H1 (cell line): ENCODE measurements around the gene KCTD8. TPM values are rescaled to one million over a fixed set of nuclear protein-coding genes. Genes with fewer than 3 reads are reported as not detected.

Experiments
- CTCF ChIA-PET: fragments of 300-600 bp; sonication (Branson Sonifier 250); formaldehyde crosslinking; loops from one replicate; lab custom pipeline; 2021; ENCODE audit not compliant: partially characterized antibody; lab: Charles Lee
- POLR2A ChIA-PET: fragments of 300-600 bp; sonication (Branson Sonifier 250); formaldehyde crosslinking; loops from one replicate; lab custom pipeline; 2021; ENCODE audit warnings: inconsistent platforms; ENCODE audit not compliant: partially characterized antibody; lab: Charles Lee
- DNase-seq, 2 experiments: peaks; one replicate each; pipeline versions ENCODE4 v3.0.0 to v3.0.0-alpha.2; 2010 to 2022; ENCODE audit warnings: low spot score in 2 of 2, low read depth in 1 of 2, mixed read lengths in 1 of 2
- FAIRE-seq: peaks from 2 replicates; lab custom pipeline; 2011; peaks lifted over from hg19 to GRCh38; lab: Jason Lieb, UNC
- H2AFZ ChIP-seq: 2 replicates; pipeline ENCODE4 v1.8.1; 2012; ENCODE audit warnings: low read length, inconsistent platforms
- H2AK5ac ChIP-seq: 2 replicates; pipeline ENCODE4 v1.6.1; 2013; ENCODE audit warnings: low read depth, low read length
- H2BK120ac ChIP-seq: replicated peaks from 2 replicates; pipeline ENCODE3; 2013; ENCODE audit warnings: low read depth, low read length, inconsistent platforms
- H2BK12ac ChIP-seq: 2 replicates; pipeline ENCODE4 v1.6.1; 2013; ENCODE audit warnings: low read depth, low read length
- H2BK15ac ChIP-seq: 2 replicates; pipeline ENCODE4 v1.6.1; 2013; ENCODE audit warnings: low read length
- H2BK20ac ChIP-seq: 2 replicates; pipeline ENCODE4 v1.6.1; 2013; ENCODE audit warnings: low read length
- H2BK5ac ChIP-seq: 2 replicates; pipeline ENCODE4 v1.6.1; 2013; ENCODE audit warnings: low read depth, low read length
- H3K14ac ChIP-seq: 2 replicates; pipeline ENCODE4 v1.6.1; 2013; ENCODE audit warnings: inconsistent platforms; ENCODE audit not compliant: insufficient read length
- H3K18ac ChIP-seq: 2 replicates; pipeline ENCODE4 v1.6.1; 2013; ENCODE audit warnings: low read length; ENCODE audit errors: extremely low read depth
- H3K23ac ChIP-seq: 2 replicates; pipeline ENCODE4 v1.6.1; 2013; ENCODE audit warnings: inconsistent platforms; ENCODE audit not compliant: insufficient read length
- H3K23me2 ChIP-seq: 2 replicates; pipeline ENCODE4 v1.6.1; 2013; ENCODE audit warnings: low read depth, low read length
- H3K27ac ChIP-seq: 2 replicates; pipeline ENCODE4 v1.6.1; 2011; ENCODE audit warnings: low read depth, low read length, inconsistent platforms
- H3K27me3 ChIP-seq, 4 experiments: replicated peaks in 1 of 4; 1 replicate in 1 of 4; 2 replicates in 3 of 4; pipeline versions ENCODE4 v1.6.1 to v1.8.1; 2011 to 2013; ENCODE audit warnings: low read length in 3 of 4, mild to moderate bottlenecking in 3 of 4, inconsistent platforms in 2 of 4, mixed read lengths in 2 of 4, moderate library complexity in 1 of 4; ENCODE audit not compliant: control insufficient read depth in 3 of 4, insufficient read depth in 3 of 4; ENCODE audit errors: extremely low read depth in 1 of 4
- H3K36me3 ChIP-seq, 4 experiments: 2 replicates each; pipeline versions ENCODE4 v1.6.1 to v1.8.1; 2011 to 2013; ENCODE audit warnings: mild to moderate bottlenecking in 4 of 4, low read length in 3 of 4, moderate library complexity in 2 of 4, control low read depth in 1 of 4, inconsistent platforms in 1 of 4; ENCODE audit not compliant: insufficient read depth in 4 of 4, control insufficient read depth in 2 of 4
- H3K4ac ChIP-seq: replicated peaks from 2 replicates; pipeline ENCODE3; 2013; ENCODE audit warnings: low read length, low read depth, mixed read lengths, inconsistent platforms; ENCODE audit not compliant: insufficient read length
- H3K4me1 ChIP-seq, 4 experiments: replicated peaks in 1 of 4; 1 replicate in 1 of 4; 2 replicates in 3 of 4; pipeline versions ENCODE4 v1.6.1 to v1.8.1; 2011 to 2013; ENCODE audit warnings: low read length in 3 of 4, inconsistent platforms in 2 of 4, mixed read lengths in 1 of 4; ENCODE audit not compliant: insufficient read depth in 4 of 4, control insufficient read depth in 3 of 4
- H3K4me2 ChIP-seq, 2 experiments: 2 replicates each; pipeline versions ENCODE4 v1.6.1 to v1.8.1; 2011 to 2013; ENCODE audit warnings: low read depth in 2 of 2, low read length in 2 of 2, control low read depth in 1 of 2, inconsistent platforms in 1 of 2, mild to moderate bottlenecking in 1 of 2; ENCODE audit not compliant: insufficient read depth in 1 of 2
- H3K4me3 ChIP-seq, 4 experiments: fragments of 200-600, 300-600 bp in 1 of 4; sonication (generic), shearing (Covaris generic), sonication (Bioruptor Twin) in 1 of 4; 2 replicates each; pipeline versions ENCODE4 v1.5.1 to v1.8.1; 2011 to 2016; ENCODE audit warnings: low read length in 4 of 4, low read depth in 3 of 4, control low read depth in 2 of 4, inconsistent platforms in 2 of 4, mild to moderate bottlenecking in 2 of 4, mixed read lengths in 1 of 4, moderate library complexity in 1 of 4; ENCODE audit not compliant: insufficient read depth in 2 of 4; ENCODE audit errors: extremely low read depth in 1 of 4
- H3K56ac ChIP-seq: replicated peaks from 2 replicates; pipeline ENCODE3; 2013; ENCODE audit warnings: low read depth, mild to moderate bottlenecking, mixed read lengths, low read length, inconsistent platforms; ENCODE audit not compliant: insufficient read length
- H3K79me1 ChIP-seq: 2 replicates; pipeline ENCODE4 v1.6.1; 2013; ENCODE audit warnings: low read depth, low read length, control low read depth
- H3K79me2 ChIP-seq, 2 experiments: 2 replicates each; pipeline versions ENCODE4 v1.6.1 to v1.8.1; 2012 to 2013; ENCODE audit warnings: low read length in 2 of 2, mild to moderate bottlenecking in 2 of 2, inconsistent platforms in 1 of 2; ENCODE audit not compliant: insufficient read depth in 2 of 2, control insufficient read depth in 1 of 2
- H3K9ac ChIP-seq, 4 experiments: replicated peaks in 1 of 4; 1 replicate in 1 of 4; 2 replicates in 3 of 4; pipeline versions ENCODE4 v1.6.1 to v1.8.1; 2011 to 2013; ENCODE audit warnings: low read depth in 3 of 4, low read length in 3 of 4, control low read depth in 2 of 4, mild to moderate bottlenecking in 2 of 4, moderate library complexity in 2 of 4, inconsistent platforms in 1 of 4; ENCODE audit errors: extremely low read depth in 1 of 4
- H3K9me3 ChIP-seq, 2 experiments: 2 replicates each; pipeline versions ENCODE4 v1.6.1 to v1.8.1; 2012 to 2013; ENCODE audit warnings: mild to moderate bottlenecking in 2 of 2, moderate library complexity in 2 of 2, control low read depth in 1 of 2, inconsistent platforms in 1 of 2, low read depth in 1 of 2, low read length in 1 of 2, mixed read lengths in 1 of 2; ENCODE audit not compliant: insufficient read depth in 2 of 2
- H4K20me1 ChIP-seq, 2 experiments: replicated peaks in 1 of 2; 2 replicates each; pipeline versions ENCODE3 to v1.8.1; 2011 to 2013; ENCODE audit warnings: inconsistent platforms in 2 of 2, low read length in 2 of 2, mild to moderate bottlenecking in 1 of 2; ENCODE audit not compliant: insufficient read depth in 2 of 2, control insufficient read depth in 1 of 2
- H4K5ac ChIP-seq: 2 replicates; pipeline ENCODE4 v1.6.1; 2013; ENCODE audit warnings: low read length, low read depth, mixed read lengths, inconsistent platforms; ENCODE audit not compliant: insufficient read length
- H4K8ac ChIP-seq: 2 replicates; pipeline ENCODE4 v1.8.0; 2013; ENCODE audit warnings: mild to moderate bottlenecking, moderate library complexity, low read length, inconsistent platforms; ENCODE audit not compliant: insufficient read depth; ENCODE audit errors: extremely low read depth
- H4K91ac ChIP-seq: replicated peaks from 2 replicates; pipeline ENCODE3; 2013; ENCODE audit warnings: low read length, mixed read lengths, inconsistent platforms; ENCODE audit not compliant: insufficient read length
- CTBP2 ChIP-seq: IDR thresholded peaks from 2 replicates; pipeline ENCODE4 v1.7.0; 2011; ENCODE audit warnings: borderline replicate concordance, mild to moderate bottlenecking, moderate library complexity, mixed read lengths, low read length; ENCODE audit not compliant: insufficient read depth, insufficient read length
- GABPA ChIP-seq: IDR thresholded peaks from 2 replicates; pipeline ENCODE4 v1.6.1; 2011; ENCODE audit warnings: mild to moderate bottlenecking, low read length, moderate library complexity, borderline replicate concordance; ENCODE audit not compliant: insufficient read depth
- JUND ChIP-seq: IDR thresholded peaks from 2 replicates; pipeline ENCODE4 v1.6.1; 2011; ENCODE audit warnings: mild to moderate bottlenecking, improper control_type of control experiment, low read length
- KDM1A ChIP-seq: fragments of 200-600, 300-600 bp; sonication (generic); IDR thresholded peaks from 2 replicates; pipeline ENCODE4 v1.7.1; 2016; ENCODE audit warnings: mild to moderate bottlenecking, low read length, borderline replicate concordance
- POLR2A ChIP-seq, 2 experiments: IDR thresholded peaks; 1 replicate in 1 of 2; 2 replicates in 1 of 2; pipeline ENCODE4 v1.6.1; 2011; ENCODE audit warnings: low read depth in 2 of 2, low read length in 2 of 2, mild to moderate bottlenecking in 2 of 2; ENCODE audit errors: control extremely low read depth in 1 of 2
- SUZ12 ChIP-seq: fragments of 200-600 bp; sonication (generic); IDR thresholded peaks from 2 replicates; pipeline ENCODE4 v1.6.1; 2012; ENCODE audit warnings: mild to moderate bottlenecking, inconsistent platforms, low read length, moderate library complexity, mixed read lengths
- TBP ChIP-seq: IDR thresholded peaks from 2 replicates; pipeline ENCODE4 v1.6.1; 2011; ENCODE audit warnings: low read depth, low read length, improper control_type of control experiment
- WGBS, 2 experiments: shearing (Covaris generic) in 1 of 2; methylation state at CpG; one replicate each; pipeline versions ENCODE4 v1.1.6 to v1.1.7; 2013 to 2015; ENCODE audit warnings: low lambda C conversion rate in 2 of 2, mixed read lengths in 2 of 2, inconsistent platforms in 1 of 2, low coverage in 1 of 2, missing lambda C conversion rate in 1 of 2; ENCODE audit not compliant: insufficient replicate concordance in 2 of 2, insufficient coverage in 1 of 2, insufficient read length in 1 of 2; ENCODE audit errors: extremely low coverage in 1 of 2, missing lambda C conversion rate in 1 of 2; 5-methylcytosine and 5-hydroxymethylcytosine counted together
- polyA plus RNA-seq, 7 experiments: library from polyadenylated mRNA; depleted of rRNA in 3 of 7; stranded (reverse) in 5 of 7; unstranded in 2 of 7; fragments of >200 nt in 5 of 7; fragments of 200-250 nt in 2 of 7; gene quantifications; 1 replicate in 5 of 7; 2 replicates in 1 of 7; 4 replicates in 1 of 7; pipeline versions ENCODE4 v1.2.1 to v1.2.3, GENCODE V29; 2011 to 2013; ENCODE audit warnings: missing spikeins in 2 of 7, mixed read lengths in 2 of 7
- total RNA-seq: library from RNA; stranded (reverse); fragmentation: NEBNext Ultra II Directional; extraction: Animal tissue kit (Norgen Biotek cat#: 25700); gene quantifications from 2 replicates; pipeline ENCODE4 v1.2.1, GENCODE V29; 2021
- TF ChIP-seq, protein P1 (sequence below): IDR thresholded peaks from 2 replicates; pipeline ENCODE4 v1.6.1; 2011; ENCODE audit warnings: low read length, improper control_type of control experiment

The KCTD8 gene
- total and polyA plus RNA-seq, 2 of the 8 experiments (the other 6 are each of a cell fraction or from before 2014, with no cell fraction given) = 2.9 to 3.7 TPM

DNA sequence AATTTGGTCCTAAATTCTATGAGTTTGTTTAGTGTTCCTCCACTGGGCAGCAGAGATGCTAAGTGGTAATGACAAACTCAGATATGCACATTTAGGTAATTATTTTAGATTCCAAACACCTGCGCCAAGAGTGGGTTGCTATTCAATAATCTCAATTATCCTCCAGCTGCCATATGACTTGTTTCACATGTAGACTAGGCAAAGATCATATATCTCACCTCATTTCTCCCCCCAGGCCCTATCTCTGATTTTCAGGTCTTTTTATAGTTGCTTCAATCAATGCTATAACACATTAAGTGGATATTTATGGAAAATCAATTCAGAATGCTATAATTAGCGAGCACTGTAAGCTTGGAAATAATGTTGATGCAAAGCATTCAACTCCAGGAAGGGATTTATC lies 217.6 kb downstream of the KCTD8 start:
- H3K14ac ChIP-seq = no peak overlapping the region
- no peak overlapping the region for H4K91ac ChIP-seq
- no peak overlapping the region for H3K23ac ChIP-seq
- no peaks in the 10 kb centered on the region for H3K79me2 ChIP-seq
- H2BK12ac ChIP-seq = no peak overlapping the region
- H3K4me2 ChIP-seq = no peak overlapping the region
- 92% methylated on average over 2 of the region's 2 CpGs; no CpG with 5 or more reads in 1 of the 2 experiments for WGBS, 2 experiments
- no peaks in the 10 kb centered on the region for H3K23me2 ChIP-seq
- H2BK20ac ChIP-seq = no peak overlapping the region
- no peak overlapping the region for H4K8ac ChIP-seq
- peaks cover 0 to 7% (median 2%) of the 10 kb centered on the region in 4 experiments; a peak in 4 of 7 replicates for H3K27me3 ChIP-seq
- POLR2A ChIA-PET = no interaction called here
- H3K4ac ChIP-seq = no peak overlapping the region
- H2AK5ac ChIP-seq = no peak overlapping the region
- no peak overlapping the region for H3K56ac ChIP-seq
- H3K27ac ChIP-seq = no peak overlapping the region
- FAIRE-seq = no peak
- CTCF ChIA-PET = interaction anchor here (0.6 kb wide), 1 partner anchor 26 kb away, joined by 3 read pairs; no protein-coding TSS in a partner anchor
- H3K4me3 ChIP-seq = no peak overlapping the region
- H4K20me1 ChIP-seq = no peaks in the 10 kb centered on the region
- no peaks in the 10 kb centered on the region for H3K36me3 ChIP-seq
- no peaks in the 10 kb centered on the region for H3K79me1 ChIP-seq
- no peak for DNase-seq
- H2BK5ac ChIP-seq = no peak overlapping the region
- no peak overlapping the region for H2AFZ ChIP-seq
- no peak overlapping the region for H3K9ac ChIP-seq
- H3K4me1 ChIP-seq = peaks cover 0 to 7% (median 4%) of the 10 kb centered on the region in 4 experiments; a peak in 4 of 7 replicates
- no peak overlapping the region for H2BK120ac ChIP-seq
- H4K5ac ChIP-seq = no peak overlapping the region
- TF ChIP-seq GABPA (no peak), CTBP2 (no peak), KDM1A (no peak), TBP (no peak), JUND (no peak), SUZ12 (no peak), POLR2A (IDR thresholded peaks at IDR 0.05; ENCODE audit: control extremely low read depth in 1 of 2, low read depth in 2 of 2, low read length in 2 of 2) (no peak)
- TF ChIP-seq, protein P1, sequence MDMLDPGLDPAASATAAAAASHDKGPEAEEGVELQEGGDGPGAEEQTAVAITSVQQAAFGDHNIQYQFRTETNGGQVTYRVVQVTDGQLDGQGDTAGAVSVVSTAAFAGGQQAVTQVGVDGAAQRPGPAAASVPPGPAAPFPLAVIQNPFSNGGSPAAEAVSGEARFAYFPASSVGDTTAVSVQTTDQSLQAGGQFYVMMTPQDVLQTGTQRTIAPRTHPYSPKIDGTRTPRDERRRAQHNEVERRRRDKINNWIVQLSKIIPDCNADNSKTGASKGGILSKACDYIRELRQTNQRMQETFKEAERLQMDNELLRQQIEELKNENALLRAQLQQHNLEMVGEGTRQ = no peak
- no peak overlapping the region for H3K18ac ChIP-seq
- H3K9me3 ChIP-seq = no peaks in the 10 kb centered on the region
- no peak overlapping the region for H2BK15ac ChIP-seq
